Body of pancreas (tissue), 4 donors: ENCODE results near the gene MTR.

ENCODE experiments used
- POLR2A ChIP-seq, 3 donors: fragments of 450-650 bp; IDR thresholded peaks; one replicate each; pipeline ENCODE4 v1.6.1; 2016; ENCODE audit warnings: antibody characterized with exemption in 3 of 3, mild to moderate bottlenecking in 2 of 3
- TF ChIP-seq, protein P1 (sequence below), 7 experiments: fragments of 450-650 bp in 4 of 7; fragments of 200-600 bp in 3 of 7; sonication (generic) in 3 of 7; IDR thresholded peaks; one replicate each; pipeline ENCODE4 v1.5.1; 2016 to 2019; ENCODE audit warnings: antibody characterized with exemption in 7 of 7

DNA sequence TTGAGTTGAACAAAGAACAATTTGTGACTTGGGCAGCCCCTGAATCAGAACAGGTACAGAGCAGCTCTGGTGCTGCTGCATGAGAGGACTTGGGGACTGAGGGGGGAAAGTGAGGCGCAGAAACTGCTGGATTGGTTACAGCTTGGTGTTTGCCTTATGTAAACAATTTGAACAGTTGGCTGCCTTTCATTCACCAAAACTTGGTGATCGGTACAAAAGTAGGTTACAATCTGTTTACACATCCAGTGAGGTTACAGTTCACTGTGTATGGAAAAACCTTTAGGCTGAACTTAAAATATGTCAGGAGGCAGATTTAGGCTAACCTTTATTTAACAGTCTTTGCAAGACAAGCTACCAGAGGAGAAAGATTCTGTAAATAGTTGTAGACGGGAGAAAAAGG, 28.6 kb upstream of the MTR start:
- TF ChIP-seq, protein P1, sequence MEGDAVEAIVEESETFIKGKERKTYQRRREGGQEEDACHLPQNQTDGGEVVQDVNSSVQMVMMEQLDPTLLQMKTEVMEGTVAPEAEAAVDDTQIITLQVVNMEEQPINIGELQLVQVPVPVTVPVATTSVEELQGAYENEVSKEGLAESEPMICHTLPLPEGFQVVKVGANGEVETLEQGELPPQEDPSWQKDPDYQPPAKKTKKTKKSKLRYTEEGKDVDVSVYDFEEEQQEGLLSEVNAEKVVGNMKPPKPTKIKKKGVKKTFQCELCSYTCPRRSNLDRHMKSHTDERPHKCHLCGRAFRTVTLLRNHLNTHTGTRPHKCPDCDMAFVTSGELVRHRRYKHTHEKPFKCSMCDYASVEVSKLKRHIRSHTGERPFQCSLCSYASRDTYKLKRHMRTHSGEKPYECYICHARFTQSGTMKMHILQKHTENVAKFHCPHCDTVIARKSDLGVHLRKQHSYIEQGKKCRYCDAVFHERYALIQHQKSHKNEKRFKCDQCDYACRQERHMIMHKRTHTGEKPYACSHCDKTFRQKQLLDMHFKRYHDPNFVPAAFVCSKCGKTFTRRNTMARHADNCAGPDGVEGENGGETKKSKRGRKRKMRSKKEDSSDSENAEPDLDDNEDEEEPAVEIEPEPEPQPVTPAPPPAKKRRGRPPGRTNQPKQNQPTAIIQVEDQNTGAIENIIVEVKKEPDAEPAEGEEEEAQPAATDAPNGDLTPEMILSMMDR (IDR thresholded peaks at IDR 0.05), result no peak
- TF ChIP-seq POLR2A (IDR thresholded peaks at IDR 0.05), result no peak
